Measurements from ENCODE around the gene CTAGE8. TPM values are rescaled to one million over a fixed set of nuclear protein-coding genes. Genes with fewer than 3 reads are reported as not detected.
"Not testable (repeated sequence)": the region's sequence is repeated elsewhere in the genome, so short reads cannot be mapped to it uniquely, and the experiment has no call there.

Gene CTAGE8
- total RNA-seq, 1 donor from 2014 or later: 0.54 TPM

- DNase-seq; H3K9me3 Mint-ChIP-seq (ENCODE audit: unreplicated experiment); H3K4me3 Mint-ChIP-seq (ENCODE audit: unreplicated experiment); H3K36me3 Mint-ChIP-seq (ENCODE audit: unreplicated experiment); H3K27ac Mint-ChIP-seq (ENCODE audit: unreplicated experiment); H3K27me3 Mint-ChIP-seq (ENCODE audit: unreplicated experiment); H3K4me1 Mint-ChIP-seq (ENCODE audit: low read depth, unreplicated experiment): not testable (repeated sequence)
Observed at GRCh38 chr7:144226866-144227265, 42.2 kb downstream of the CTAGE8 start.

GRCh38 chr7:144223675-144224074 lies 45.4 kb downstream of the CTAGE8 start:
- DNase-seq; H3K4me1 Mint-ChIP-seq (ENCODE audit: low read depth, unreplicated experiment); H3K4me3 Mint-ChIP-seq (ENCODE audit: unreplicated experiment); H3K27ac Mint-ChIP-seq (ENCODE audit: unreplicated experiment); H3K27me3 Mint-ChIP-seq (ENCODE audit: unreplicated experiment); H3K36me3 Mint-ChIP-seq (ENCODE audit: unreplicated experiment); H3K9me3 Mint-ChIP-seq (ENCODE audit: unreplicated experiment): not testable (repeated sequence)

GRCh38 chr7:144220531-144220930 lies 48.6 kb downstream of the CTAGE8 start:
- H3K27ac Mint-ChIP-seq (ENCODE audit: unreplicated experiment); H3K9me3 Mint-ChIP-seq (ENCODE audit: unreplicated experiment); H3K4me1 Mint-ChIP-seq (ENCODE audit: low read depth, unreplicated experiment); DNase-seq; H3K4me3 Mint-ChIP-seq (ENCODE audit: unreplicated experiment); H3K36me3 Mint-ChIP-seq (ENCODE audit: unreplicated experiment); H3K27me3 Mint-ChIP-seq (ENCODE audit: unreplicated experiment): not testable (repeated sequence)

- not testable (repeated sequence) for H3K27ac Mint-ChIP-seq (ENCODE audit: unreplicated experiment); H3K27me3 Mint-ChIP-seq (ENCODE audit: unreplicated experiment); H3K4me3 Mint-ChIP-seq (ENCODE audit: unreplicated experiment); H3K4me1 Mint-ChIP-seq (ENCODE audit: low read depth, unreplicated experiment); H3K9me3 Mint-ChIP-seq (ENCODE audit: unreplicated experiment); H3K36me3 Mint-ChIP-seq (ENCODE audit: unreplicated experiment); DNase-seq
Observed at GRCh38 chr7:144219149-144219548, 49.9 kb downstream of the CTAGE8 start.

- not testable (repeated sequence) for DNase-seq; H3K36me3 Mint-ChIP-seq (ENCODE audit: unreplicated experiment); H3K27me3 Mint-ChIP-seq (ENCODE audit: unreplicated experiment); H3K9me3 Mint-ChIP-seq (ENCODE audit: unreplicated experiment); H3K4me1 Mint-ChIP-seq (ENCODE audit: low read depth, unreplicated experiment); H3K27ac Mint-ChIP-seq (ENCODE audit: unreplicated experiment); H3K4me3 Mint-ChIP-seq (ENCODE audit: unreplicated experiment)
Observed at GRCh38 chr7:144218581-144218980, 50.5 kb downstream of the CTAGE8 start.

GRCh38 chr7:144217200-144217599 lies 51.9 kb downstream of the CTAGE8 start:
- H3K27me3 Mint-ChIP-seq (ENCODE audit: unreplicated experiment); H3K4me1 Mint-ChIP-seq (ENCODE audit: low read depth, unreplicated experiment); H3K27ac Mint-ChIP-seq (ENCODE audit: unreplicated experiment); H3K36me3 Mint-ChIP-seq (ENCODE audit: unreplicated experiment); H3K4me3 Mint-ChIP-seq (ENCODE audit: unreplicated experiment); H3K9me3 Mint-ChIP-seq (ENCODE audit: unreplicated experiment); DNase-seq: not testable (repeated sequence)

Other genes starting within 250 kb of the CTAGE8 start
- gene OR2A5, start 220.3 kb downstream of the CTAGE8 start, total RNA-seq (ENCODE audit: unreplicated experiment): not detected
- not detected for gene OR2A25, start 199.5 kb downstream of the CTAGE8 start, total RNA-seq (ENCODE audit: unreplicated experiment)
- not detected for gene OR2A12, start 183.0 kb downstream of the CTAGE8 start, total RNA-seq (ENCODE audit: unreplicated experiment)
- not detected for gene OR2A2, start 159.7 kb downstream of the CTAGE8 start, total RNA-seq (ENCODE audit: unreplicated experiment)
- gene OR2A14, start 146.1 kb downstream of the CTAGE8 start, total RNA-seq (ENCODE audit: unreplicated experiment): not detected
- gene CTAGE4, start 85.8 kb downstream of the CTAGE8 start, total RNA-seq (ENCODE audit: unreplicated experiment): 0.17 TPM
- gene ARHGEF35, start 73.5 kb downstream of the CTAGE8 start, total RNA-seq (ENCODE audit: unreplicated experiment): 0.69 TPM
- gene OR2A42, start 29.7 kb downstream of the CTAGE8 start, total RNA-seq (ENCODE audit: unreplicated experiment): not detected
- 0.22 TPM for gene OR2A7, start 4.5 kb downstream of the CTAGE8 start, total RNA-seq (ENCODE audit: unreplicated experiment)
- not detected for gene OR2A1, start 43.1 kb upstream of the CTAGE8 start, total RNA-seq (ENCODE audit: unreplicated experiment)
- 0.93 TPM for gene ARHGEF5, start 86.1 kb upstream of the CTAGE8 start, total RNA-seq (ENCODE audit: unreplicated experiment)
- gene NOBOX, start 134.4 kb upstream of the CTAGE8 start, total RNA-seq (ENCODE audit: unreplicated experiment): not detected

All from glutamatergic neuron (in vitro differentiated cells).